Sciatic nerve (tissue), 2 donors: ENCODE measurements around the gene KRT6A. TPM values are rescaled to one million over a fixed set of nuclear protein-coding genes. Genes with fewer than 3 reads are reported as not detected.

Source experiments
- ATAC-seq: fragments of 200-7000 bp; cut with Tn5 transposase; one replicate; pipeline ENCODE4 v1.9.1; 2020; ENCODE audit warnings: mild to moderate bottlenecking, moderate library complexity
- DNase-seq: peaks from one replicate; pipeline ENCODE4 v3.0.0-alpha.2; 2020; ENCODE audit warnings: low spot score
- intact Hi-C: fragments of 100-400 bp; cut with DNase I; formaldehyde crosslinking; loops from one replicate; pipeline ENCODE4 v1.14.2; 2022
- total RNA-seq: library from RNA; stranded (reverse); fragmentation: NEBNext Ultra II Directional; extraction: Animal tissue kit (Norgen Biotek cat#: 25700); gene quantifications from one replicate; pipeline ENCODE4 v1.2.1, GENCODE V29; 2021
- donor health status: DM: no; HTN: no; CAD: no.
- donor health status: DM: no; HTN: no; CAD: no.

KRT6A gene
- total RNA-seq, result not detected

DNA sequence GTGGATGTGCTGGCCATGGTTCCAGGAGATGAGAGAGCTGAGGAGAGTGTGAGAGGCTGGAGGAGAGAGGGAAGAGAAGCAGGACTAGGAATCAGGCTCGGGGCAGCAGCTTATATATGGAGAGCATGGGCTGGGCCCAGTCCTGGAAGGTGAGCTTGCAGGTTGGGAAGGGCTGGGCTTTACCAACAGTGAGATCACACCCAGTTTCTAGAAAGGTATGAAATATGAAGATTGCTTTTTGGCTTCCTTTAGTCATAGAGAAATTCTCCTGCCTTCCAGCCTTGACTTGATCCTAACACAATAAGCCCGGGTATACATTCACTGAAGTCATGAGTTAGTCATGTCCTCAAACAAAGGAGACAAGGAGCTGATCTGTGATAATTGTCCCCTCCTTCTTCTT, at the start of gene KRT6A:
KRT6A (minus strand) TSS at position 86 of the 400 bp plus-strand sequence; CDS start at position 17, 69 bp downstream.
- DNase-seq (no peak), ATAC-seq (no peak)
- intact Hi-C loops, result no loop called here

DNA sequence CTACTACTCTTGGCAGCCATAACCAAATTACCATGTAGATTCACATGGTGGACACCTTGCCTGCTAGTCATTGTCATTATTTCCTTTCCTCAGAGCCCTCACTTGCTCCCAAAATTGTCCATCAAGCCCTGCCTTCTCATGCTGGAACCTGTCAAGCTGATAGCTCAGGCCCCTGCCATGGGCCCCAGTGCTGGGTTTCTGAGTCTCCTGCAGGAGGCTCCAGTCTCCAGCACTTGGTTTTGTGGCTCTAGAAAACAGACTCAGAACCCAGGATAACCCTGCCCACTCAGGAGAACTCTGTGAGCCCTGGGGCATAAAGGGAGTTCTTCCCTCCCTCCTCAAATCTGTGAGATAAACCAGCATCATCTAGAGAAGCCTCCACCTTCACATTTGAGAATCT, 49.1 kb upstream of the KRT6A start:
- intact Hi-C loops, result no loop called here
- DNase-seq (no peak), ATAC-seq (no peak)

DNA sequence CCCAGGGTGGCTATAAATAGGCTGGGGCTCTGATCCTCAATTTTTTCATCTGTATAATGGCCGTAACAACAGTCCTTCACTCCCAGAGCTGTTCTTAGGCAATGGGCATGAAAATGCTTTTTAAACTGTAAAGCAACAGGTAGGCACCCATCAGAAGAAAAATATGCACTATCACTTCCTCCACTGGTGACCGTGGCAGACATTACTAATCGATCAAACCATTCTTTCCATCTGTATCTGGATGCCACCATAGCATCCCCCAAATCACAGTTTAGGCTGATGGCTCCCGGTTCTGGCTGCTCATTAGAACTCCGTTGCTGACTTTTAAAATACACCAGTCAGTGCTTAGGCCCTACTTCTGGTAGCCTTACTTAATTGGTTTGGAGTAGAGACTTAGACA, 48.7 kb upstream of the KRT6A start:
- ATAC-seq (no peak), DNase-seq (no peak)
- intact Hi-C loops, result no loop called here

DNA sequence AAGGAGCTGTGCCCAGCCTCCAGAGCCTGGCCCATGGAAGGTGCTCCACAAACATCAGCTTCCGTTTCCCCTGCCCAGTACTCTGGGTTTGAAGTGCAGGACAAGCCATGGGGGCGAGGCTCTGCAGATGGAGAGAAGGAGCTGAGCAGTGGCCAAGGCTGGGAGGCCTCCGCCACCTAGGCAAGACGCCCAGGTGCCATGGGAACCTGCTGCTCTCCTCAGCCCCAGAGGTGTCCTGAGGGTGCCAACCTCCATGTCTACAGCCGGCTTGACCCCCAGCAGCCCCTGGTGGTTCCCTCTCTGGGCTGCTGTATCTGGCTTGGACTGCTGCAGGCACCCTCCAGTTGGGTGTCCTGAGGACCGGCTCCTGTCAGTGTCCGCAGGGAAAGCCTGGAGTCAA, 47.5 kb upstream of the KRT6A start:
- intact Hi-C loops, result no loop called here
- no peak for ATAC-seq
- no peak for DNase-seq

DNA sequence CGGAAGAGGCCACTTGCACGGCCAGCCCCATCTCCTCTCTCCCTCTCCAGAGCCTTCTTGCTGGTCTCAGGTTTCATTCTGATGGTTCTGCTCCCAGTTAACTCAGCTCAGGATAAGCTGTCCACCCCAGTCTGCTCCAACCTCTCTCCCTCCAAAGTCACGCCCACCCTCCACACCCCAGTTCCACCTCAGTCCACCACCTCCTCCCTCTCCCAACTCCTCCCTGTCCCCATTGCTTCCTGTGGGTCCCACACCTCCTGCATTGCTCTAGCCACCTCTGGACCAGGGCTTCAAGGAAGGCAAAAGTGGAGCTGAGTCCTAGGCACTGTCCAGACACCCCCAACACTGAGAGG, 46.7 kb upstream of the KRT6A start:
- intact Hi-C loops, result no loop called here
- DNase-seq, result no peak
- no peak for ATAC-seq

DNA sequence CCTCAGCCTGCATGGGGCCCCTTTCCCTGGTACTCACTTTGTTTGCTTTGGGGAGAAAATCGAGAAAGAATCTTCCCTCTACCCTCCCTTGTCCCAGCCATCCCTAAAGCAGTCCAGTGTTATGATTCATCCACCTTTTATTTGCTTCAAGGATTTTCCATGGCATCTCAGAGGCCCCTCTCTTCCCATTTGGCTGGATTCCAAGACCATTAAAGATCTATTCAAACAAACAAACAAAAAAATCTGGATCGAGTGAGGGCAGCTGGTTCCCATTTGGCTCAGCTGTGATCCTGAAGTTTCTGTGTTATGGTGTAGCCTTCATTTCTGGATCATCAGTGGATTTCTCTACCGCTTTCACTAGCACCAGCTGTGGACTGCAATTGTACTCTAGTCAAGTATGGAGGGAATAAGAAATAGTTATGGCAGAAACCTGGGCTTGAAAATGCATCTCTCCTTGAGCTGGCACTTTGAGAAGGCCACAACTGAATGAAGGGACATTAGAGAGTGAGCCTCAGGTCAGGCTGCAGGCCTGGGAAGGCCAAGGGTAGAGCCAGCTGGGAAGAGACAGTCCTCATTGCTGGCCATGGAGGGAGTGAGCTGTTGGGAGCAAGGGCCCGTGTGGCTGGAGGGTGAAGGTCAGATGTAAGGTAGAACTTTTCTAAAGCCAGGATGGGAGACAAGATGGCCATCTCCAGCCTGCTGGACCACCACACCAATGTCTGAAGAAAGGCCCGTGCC, 46.2 kb upstream of the KRT6A start:
- no peak for DNase-seq
- intact Hi-C loops, result no loop called here
- ATAC-seq, result peak; percentile 78

DNA sequence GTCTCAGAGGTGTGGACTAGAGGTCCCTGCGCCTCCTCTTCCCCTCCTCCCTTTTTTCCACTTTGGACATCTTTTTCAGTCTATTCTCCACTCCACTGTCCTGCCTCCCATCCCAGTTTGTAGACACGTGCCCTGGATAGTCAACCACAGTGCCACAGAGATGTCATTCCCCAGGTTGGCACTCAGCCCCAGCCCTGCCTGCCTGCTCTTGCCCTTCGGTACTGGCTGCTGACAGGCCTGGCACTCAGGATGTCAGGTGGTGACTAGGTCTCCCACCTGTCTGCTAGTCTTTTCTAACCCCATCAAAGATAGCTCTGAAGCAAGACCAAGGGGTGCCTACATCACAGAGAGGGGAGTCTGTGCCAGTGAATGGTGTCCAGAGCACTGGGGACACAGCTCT, 44.0 kb upstream of the KRT6A start:
- ATAC-seq (no peak), DNase-seq (no peak)
- intact Hi-C loops, result no loop called here

DNA sequence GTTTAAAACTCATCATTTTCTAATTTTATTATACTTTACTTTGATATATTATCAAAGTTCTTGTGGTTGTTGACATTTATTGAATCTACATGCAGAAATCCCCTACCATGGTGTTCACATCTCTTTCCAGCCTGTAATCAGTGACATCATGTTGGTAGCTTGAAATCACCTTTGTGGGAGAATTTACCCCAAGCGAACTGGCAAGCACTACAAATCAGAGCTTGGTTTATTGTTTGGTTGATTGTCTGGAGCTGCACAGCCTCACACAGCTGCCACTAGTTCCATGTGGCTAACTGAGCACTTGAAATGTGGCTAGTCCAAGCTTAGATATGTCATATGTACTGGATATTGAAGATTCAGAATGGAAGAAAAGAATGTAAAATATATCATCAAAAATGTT, 42.5 kb upstream of the KRT6A start:
- no peak for ATAC-seq
- no peak for DNase-seq
- intact Hi-C loops, result no loop called here

DNA sequence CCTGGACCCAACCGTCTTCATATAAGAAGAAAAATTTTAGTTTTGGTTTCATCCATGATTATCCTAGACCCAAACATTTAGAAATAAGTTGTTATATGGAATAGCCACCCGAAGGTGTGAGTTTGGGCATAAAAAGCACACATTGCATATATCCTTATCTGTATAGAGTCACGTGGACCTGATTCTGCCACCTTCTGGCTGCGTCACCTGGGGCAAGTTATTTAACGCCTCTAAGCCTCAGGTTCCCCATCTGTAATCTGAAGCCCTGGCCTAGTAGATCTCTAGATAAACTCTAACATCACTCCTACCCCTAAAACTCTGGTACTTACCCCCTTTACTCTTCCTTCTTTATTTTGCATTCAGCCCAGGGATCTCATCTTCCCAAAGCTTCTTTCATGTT, 41.4 kb upstream of the KRT6A start:
- no peak for DNase-seq
- ATAC-seq, result no peak
- intact Hi-C loops, result no loop called here

DNA sequence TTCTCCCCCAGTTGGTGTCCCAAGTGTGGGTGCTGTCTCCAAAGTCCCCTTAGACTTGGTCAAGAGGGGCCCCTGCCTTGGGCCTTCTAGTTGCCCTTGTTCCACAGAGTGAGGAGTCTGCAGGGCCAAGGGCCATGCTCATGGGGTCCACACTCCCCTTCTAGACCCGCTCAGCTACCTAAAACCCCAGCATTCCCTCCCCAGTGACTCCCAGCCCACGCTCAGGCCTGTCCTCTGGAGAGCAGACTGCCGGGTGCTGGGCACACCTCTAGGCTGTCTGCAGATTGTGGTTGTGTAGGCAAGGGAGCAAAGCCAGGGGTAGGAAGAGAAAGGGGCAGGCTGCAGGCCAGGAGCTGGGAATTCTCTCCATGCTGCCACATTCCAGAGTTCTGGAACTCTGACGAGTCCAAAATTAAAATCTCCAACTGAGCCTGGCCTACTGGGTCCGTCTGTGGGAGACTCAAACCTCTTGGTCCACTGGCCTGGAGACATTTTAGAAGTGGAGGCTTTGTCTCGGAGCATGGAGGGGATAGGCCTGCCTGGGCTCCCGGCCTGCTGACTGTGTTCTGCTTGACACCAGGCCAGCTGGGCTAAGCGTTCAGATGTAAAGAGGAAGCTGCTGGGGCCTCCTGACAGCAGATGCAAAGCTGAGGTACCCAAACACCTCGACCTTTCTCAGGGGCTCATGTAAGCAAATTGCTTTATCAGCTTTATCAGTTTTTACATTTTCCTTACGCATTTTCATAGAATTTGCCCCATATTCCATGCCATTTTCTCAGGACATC, 40.8 kb upstream of the KRT6A start:
- intact Hi-C loops, result no loop called here
- no peak for DNase-seq
- ATAC-seq, result no peak

DNA sequence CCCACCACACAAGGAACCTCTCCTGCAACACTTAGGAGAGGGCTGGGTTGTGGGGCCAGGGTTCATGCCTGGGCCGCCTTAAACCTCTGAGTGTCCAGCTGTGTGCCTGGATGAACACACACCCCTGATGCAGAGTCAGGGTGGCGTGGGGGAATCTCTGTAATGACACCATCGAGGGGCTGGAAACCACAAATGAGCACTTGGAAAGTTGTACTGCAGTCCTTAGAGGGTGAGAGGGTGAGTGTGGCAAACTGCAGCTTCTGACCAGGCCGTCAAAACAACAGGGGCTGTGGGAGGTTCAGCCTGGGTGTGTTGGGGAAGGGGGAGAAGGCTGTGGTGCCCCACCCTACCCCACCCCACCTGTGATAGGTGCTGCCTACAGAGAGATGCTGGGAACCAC, 39.6 kb upstream of the KRT6A start:
- ATAC-seq (no peak), DNase-seq (no peak)
- intact Hi-C loops, result no loop called here

DNA sequence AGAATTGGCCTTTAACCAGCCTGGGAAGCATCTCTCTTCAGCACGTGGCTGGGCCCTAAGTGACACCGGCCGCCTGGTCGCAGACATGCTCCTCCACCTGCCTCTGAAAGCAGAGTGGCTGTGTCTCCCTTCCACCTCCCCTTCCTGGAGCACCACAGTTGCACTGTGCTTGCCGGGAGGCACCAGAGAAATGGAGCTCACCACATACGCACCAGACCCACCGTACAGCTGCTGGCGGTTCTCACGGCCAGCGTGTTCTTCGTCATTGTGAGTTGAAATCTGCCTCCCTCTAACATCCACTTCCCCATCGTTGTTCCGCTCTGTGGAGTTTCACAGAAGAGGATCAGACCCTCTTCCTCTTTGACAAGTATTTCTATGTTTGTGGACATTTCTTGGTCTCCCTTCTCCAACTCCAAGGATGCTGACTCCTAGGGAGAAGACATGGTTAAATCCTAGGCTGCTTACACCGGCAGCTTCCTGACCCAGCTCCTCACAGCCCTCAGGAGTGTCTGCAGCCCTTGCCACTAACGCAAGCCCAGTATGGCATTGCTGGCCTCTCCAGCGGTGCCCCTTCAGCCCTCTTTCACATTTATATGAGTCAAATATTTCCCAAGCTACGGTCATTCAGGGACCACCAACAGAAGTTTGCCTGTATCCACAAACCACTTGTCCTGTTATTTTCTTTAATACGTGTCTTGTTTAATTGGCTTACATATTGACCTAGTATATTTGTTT, 38.7 kb upstream of the KRT6A start:
- DNase-seq, result peak; percentile 53
- intact Hi-C loops, result no loop called here
- peak; percentile 20 for ATAC-seq

DNA sequence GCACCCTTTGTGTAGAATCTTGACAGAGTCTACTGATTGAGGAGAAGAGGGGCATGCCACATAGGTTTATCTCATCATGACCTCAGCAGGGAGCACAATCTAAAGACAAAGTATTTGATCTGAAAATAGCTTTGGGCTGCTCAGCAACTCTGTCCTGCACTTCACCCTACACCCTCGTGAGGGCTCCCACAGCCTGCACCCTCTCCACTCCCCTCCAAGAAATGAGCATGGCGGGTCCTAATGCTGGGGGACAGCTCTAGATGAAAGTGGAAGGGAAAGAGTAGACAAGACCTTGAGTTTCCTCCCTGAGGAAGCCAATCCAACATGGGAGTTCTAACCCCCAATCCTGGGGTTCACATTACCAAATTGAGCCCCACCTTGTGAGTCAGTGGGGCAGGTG, 37.8 kb upstream of the KRT6A start:
- ATAC-seq (no peak), DNase-seq (no peak)
- intact Hi-C loops, result no loop called here

DNA sequence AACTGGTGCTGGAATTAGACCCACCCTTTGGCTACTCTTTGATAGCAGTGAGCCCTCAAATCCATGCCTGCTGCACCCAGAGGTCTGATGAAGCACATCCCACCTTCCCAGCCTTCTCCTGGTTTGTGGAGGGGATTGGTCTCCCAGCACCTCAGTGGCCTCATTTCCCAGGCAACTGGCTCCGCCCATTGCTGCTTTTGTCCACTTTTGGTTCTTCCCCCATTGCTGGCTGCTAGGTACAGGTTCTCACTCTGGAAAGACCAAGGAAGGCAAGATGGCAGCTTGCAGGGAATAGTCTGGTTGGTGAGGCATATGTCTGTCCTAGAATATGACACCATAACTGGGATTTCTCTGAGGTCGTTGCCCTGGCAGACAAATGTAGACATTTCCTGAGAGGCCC, 37.3 kb upstream of the KRT6A start:
- no peak for ATAC-seq
- peak; percentile 33 for DNase-seq
- intact Hi-C loops, result no loop called here

DNA sequence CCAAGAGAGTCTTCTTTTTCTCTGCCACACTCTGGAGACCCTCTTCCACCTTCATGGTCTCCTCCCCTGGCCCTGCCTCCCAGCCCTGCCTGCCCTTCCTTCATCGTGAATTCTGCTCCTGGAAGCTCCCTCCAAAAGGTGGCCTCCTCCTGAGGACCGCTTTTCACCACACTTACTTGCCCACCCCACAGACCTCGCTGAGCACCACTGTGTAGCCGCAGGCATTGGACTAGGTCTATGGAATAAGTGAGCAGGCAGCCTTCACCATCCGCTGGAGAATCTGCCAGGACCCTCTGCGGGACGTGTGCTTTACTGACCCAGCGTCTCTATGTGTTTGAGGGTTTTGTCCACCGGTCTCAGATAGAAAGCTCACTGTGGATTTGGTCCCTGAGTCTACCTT, 36.8 kb upstream of the KRT6A start:
- DNase-seq, result peak; percentile 39
- ATAC-seq, result no peak
- intact Hi-C loops, result no loop called here

DNA sequence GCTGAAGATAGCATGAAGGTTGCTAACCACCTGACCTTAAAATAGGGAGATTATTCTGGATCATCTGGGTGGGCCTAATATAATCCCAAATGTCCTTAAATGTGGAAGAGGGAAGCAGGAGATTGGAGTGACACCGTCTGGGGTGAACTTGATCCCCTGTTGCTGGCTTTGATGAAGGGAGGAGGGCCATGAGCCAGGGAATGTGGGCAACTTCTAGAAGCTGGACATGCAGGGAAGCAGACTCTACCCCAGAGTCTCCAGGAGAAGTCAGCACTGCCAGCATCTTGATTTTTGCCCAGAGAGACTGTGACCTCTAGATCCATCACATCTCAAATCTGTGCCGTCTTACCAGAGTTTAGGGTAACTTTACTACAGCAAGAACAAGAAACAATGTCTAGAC, 36.4 kb upstream of the KRT6A start:
- intact Hi-C loops, result no loop called here

DNA sequence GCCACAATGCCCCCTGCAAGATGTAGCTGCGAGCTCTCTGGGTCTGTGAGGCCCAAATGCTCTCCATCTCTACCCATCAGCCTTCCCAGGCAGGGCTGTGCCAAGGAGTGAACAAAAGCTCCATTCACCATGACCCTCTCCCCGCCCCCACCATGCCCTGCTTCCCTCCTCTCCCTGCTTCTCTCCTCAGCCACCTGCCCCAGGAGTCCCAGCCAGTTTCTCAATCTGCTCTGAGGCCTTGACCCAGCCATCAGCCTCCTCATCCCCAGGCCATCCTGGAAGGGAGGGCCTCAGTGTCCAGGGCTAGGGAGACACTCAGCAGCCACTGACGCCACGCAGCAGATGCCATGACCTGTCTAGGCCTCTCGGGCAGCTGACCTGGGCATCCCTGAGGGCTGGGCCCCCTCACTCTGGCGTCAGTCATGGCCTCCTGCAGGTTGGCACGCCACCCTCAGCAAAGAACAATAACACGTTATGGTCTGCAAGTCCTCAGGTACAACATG, 35.6 kb upstream of the KRT6A start:
- intact Hi-C loops, result no loop called here
- ATAC-seq (no peak), DNase-seq (peak; percentile 52)

More for the DNA sequence above, 36.4 kb upstream of the KRT6A start:
- no peak for DNase-seq
- ATAC-seq, result no peak

DNA sequence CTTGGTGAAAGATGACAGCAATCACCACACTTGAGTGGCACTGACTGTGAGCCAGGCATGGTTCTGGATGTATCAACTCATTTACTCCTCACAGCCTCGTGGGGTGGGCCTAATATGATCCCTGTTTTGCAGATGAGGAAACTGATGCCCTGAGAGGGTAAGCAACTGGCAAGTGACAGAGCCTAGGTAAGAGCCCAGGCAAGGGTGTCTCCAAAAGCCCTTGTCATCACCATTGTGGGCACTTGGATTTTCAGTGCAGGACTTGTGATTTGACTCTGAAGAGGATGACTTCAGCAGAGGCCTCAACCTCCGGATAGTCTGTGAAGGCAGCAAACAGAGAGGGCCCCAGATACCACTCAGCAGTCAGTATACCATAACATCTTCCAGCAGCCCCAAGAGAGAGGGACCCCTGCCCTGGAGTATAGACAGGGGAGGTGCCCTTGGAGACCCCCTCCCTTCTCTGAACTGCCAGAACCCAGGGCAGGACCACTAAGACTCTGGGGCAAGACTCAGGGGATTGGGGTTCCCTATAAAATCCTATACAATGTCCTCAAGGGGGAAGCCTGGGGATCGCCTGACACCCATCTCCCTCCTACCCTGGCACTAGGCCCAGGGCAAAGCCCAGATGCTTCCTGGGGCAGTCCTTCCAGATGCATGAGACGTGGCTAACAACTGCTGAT, 34.2 kb upstream of the KRT6A start:
- ATAC-seq (no peak), DNase-seq (peak; percentile 30)
- intact Hi-C loops, result no loop called here

DNA sequence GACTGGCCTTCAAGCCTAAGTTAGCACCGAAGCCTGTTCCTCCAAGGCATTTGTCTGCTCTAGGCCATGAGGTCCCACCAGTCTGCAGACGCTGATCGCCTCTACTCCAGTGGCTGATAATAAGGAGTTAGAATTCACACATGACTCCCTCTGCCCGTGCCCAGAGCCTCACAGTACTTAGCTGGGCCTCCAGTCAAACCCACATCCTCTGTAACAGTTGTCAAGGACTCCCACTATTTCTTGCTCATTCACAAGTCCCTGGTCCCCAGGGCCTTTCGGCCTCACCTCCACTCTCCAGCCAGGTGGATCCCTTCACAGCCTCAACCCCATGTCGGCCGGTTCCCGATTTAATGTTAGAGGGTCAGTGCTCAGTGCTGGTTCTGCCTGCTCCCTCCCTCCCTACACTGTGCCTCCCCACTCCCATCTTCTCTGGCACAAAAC, 33.5 kb upstream of the KRT6A start:
- intact Hi-C loops, result no loop called here
- ATAC-seq (no peak), DNase-seq (peak; percentile 37)
